HG03565 (cell line): Measurements from ENCODE around the gene BRMS1.
"Not testable (repeated sequence)": the region's sequence is repeated elsewhere in the genome, so short reads cannot be mapped to it uniquely, and the experiment has no call there.

ENCODE experiments used
- ATAC-seq: cut with Tn5 transposase; IDR thresholded peaks from one replicate; pipeline ENCODE4 v1.9.1; 2021; ENCODE audit warnings: mild to moderate bottlenecking, moderate library complexity; ENCODE audit not compliant: unreplicated experiment

Gene BRMS1

DNA sequence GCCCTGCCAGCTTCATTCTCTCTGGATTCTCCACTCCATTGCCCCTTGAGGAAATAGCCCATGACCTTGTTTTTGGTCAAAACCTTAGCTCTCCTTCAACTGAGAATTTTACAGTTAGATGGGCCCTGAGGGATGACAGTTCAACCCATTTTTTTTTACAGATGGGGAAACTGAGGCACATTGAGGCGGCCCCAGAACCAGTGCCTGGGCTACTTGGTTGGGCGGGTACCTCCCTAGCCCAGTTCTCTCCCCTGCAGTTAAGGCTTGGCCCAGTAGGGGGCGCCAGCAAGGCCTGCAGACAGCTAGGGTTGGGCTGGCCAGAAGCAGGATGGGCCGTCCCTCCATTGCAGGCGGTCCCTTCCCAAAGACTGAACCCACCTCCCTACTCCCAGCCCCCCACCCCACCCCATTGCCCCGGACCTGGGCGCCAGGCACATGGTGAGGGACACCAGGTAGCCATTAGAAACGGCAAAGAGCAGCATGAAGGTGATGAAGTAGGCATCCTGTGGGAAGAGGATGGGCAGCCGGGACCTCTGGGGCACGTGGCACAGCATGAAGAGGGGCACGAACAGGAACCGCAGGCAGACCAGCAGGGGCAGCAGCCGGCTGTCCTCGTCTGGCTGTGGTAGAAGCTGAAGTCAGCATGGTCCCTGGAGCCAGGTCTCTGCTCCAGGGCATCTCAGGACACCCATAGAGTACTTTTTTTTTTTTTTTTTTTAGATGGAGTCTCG is 19.1 kb upstream of the BRMS1 start:
- ATAC-seq = no peak

DNA sequence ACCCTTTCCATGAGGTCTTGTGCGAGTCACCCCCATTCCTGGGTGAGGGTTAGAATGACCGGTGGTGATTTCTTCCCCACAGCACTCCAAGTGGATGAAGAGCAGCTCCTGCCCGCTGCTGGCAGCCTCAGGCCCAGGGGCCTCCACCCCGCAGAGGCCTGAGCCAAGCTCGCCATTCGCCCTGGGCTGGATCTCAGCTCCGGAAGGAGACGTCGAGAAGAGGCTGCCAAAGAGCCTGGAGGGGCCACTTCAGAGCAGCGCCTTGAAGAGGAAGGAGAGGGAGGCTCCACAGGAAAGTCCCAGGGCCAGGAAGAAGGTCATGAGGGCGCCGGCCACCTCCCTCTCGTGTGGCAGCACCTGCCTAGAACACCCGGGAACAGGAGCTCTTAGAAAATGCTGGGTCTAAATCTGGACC is 18.3 kb upstream of the BRMS1 start:
- no peak for ATAC-seq

DNA sequence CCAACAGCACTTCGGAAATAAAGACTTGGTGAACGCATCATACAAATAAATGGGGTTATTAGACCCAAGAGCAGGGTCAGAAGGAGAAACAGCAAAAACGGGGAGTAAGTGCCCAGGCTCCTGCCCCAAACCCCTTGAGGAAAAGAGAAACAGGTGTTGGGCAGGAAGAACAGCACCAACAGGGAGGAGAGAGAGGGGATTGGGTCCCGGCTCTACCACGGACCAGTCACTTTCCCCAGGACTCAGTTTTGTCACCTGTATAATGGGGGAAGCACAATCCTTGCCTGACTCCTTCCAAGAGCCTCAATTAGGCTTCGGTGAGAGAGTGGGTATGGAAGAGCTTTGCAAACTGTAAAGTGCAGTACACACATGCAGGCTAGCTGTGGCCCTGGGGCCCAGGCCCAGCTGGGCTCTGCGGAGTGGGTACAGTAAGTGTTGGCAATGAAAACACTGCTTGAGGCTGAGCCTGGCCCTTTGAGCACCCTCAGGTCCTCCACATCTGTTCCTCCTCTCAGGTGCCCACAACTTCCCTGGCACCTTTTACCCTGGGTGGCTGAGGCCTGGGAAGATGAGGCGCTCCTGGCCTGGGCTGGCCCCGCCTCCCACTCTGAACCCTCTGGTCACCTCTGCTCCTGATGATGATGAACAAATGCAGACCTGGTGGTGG is 17.7 kb upstream of the BRMS1 start:
- ATAC-seq = no peak

DNA sequence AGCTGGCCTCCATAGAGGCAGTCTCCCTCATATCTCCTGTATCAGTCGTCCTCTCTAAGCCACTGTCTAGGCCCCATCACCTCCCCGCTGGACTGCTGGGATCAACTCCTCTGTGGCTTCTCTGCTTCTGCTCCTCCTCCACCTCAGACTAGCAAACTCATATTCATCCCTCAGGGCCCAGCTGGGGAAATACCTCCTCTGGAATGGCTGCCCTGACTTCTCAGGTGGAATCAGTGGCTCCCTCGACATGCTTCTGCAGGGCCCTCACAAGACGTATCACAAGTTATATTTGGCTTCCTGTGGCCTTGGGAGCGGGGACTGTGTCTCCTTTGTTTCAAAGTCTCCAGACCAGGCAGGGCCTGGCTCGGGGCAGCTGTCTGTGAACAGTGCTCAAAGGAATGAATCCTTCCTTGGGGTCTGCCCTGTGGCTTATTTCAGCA is 16.6 kb upstream of the BRMS1 start:
- no peak for ATAC-seq

DNA sequence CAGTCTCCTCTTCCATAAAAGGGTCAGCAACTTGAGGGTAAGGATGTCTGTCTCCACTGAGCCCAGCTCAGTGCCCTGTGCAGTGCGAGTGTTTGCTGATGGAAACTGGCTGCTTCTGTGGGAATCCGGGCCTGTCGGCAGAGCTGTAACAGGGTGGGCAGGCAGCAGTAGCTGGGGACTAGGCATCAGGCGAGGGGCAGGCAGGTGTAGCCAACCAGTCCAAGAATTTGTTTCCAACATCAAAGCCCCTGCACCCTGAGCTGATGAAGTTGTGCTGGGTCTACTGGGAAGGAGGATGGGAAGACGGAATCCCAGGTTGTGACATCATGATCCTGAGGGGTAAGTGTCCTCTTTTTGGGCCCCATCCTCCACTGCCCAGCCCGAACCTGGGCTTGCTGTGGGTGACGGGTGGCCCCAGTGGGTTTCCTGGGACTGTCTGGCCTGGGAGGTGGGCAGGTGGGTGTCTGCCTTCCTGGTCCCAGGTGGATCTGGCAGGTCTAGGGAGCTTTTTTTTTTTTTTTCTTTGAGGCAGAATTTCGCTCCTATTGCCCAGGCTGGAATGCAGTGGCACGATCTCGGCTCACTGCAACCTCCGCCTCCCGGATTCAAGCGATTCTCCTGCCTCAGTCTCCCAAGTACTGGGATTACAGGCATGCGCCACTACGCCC is 15.6 kb upstream of the BRMS1 start:
- ATAC-seq = no peak

DNA sequence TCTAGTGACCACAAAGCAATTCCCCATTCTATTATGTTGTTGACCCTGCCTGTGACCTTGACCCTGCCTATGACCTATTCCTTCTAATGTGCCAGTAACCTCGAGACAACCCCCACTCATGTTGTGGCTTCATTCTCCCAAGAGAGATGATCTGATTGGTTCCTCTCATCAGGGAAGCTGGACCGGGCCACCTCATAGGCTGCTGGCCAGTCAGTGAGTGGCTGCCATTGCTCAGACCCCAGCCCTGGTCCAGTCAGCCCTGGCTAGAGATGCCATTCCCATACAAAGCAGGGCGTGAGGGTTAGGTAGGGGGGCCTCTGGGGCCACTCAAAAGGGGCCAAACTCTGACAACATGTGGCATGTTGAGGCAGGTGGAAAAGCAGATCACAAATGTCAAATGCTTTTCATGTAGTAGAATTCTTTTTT is 14.8 kb upstream of the BRMS1 start:
- ATAC-seq = no peak

DNA sequence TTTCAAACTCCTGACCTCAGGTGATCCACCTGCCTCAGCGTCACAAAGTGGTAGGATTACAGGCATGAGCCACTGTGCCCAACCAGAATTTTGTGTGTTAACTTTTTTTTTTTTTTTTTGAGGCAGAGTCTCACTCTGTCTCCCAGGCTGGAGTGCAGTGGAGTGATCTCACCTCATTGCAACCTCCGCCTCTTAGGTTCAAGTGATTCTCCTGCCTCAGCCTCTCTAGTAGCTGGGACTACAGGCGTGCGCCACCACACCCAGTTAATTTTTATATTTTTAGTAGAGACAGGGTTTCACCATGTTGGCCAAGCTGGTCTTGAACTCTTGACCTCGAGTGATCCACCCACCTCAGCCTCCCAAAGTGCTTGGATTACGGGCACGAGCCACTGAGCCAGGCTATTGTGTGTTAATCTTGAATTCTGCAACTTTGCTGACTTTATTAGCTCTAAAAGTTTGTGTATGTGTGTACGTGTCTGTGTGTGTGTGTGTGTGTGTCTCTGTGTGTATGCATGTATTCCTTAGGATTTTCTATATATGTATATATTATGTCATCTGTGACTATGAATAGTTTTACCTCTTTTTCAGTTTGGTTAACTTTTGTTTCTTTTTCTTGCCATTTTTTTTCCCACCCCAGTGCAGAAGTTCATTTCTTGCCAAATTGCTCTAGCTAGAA is 5.8 kb upstream of the BRMS1 start:
- ATAC-seq = not testable (repeated sequence)

DNA sequence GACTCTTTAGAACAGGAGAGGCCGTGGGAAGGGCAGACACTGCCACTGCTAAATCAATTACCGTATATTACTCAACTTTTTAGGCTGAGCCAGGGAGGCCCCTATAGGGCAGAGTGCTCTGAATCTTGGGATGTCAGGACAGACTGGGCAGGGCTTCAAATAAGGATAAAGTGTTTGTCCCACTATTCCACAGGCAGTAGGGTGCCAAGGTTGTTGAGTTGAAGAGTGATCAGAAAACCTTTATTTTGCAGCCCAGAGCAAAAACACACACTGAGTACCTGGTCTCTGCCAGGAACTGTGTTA is 4.1 kb upstream of the BRMS1 start:
- no peak for ATAC-seq

DNA sequence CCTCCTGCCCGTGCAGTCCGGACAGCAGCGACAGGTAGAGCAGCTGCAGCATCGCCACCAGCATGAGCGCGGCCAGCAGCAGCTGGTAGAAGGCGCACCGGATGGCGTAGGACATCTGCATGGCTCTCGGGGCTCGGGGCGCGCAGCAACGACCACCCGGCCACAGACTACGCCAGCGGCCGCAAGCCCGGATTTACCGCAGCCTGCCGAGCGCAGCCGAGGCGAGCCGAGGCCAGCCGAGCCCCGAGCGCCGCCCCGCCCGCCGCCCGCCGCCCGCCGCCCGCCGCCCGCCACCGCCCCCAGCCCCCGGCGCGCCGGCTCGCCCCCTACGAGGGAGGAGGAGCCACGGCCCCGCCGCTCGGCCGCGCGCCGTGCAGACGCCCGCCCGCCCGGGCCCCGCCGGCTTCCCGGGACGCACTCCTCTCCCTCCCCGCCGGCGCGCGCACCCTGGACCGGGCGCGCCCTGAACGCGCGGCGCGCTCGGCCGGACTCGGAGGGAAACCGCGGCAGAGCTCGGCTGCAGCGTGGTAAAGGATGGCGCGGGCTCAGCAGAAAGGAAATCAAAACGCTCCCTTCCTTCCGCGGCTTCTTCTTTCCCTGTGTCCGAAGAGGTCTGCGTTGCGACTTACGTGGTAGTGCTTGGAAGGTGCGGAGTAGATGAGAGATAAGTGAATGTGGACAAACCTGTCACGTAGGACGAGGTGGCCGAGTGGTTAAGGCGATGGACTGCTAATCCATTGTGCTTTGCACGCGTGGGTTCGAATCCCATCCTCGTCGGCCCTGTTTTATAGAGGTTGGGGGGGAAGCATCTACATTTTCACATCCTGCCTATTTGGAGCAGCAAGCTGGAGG is 2.7 kb upstream of the BRMS1 start, which contains the start of gene B4GAT1:
B4GAT1 (minus strand) TSS at position 205 of the 852 bp plus-strand sequence; CDS start at position 121, 84 bp downstream.
- no peak for ATAC-seq

DNA sequence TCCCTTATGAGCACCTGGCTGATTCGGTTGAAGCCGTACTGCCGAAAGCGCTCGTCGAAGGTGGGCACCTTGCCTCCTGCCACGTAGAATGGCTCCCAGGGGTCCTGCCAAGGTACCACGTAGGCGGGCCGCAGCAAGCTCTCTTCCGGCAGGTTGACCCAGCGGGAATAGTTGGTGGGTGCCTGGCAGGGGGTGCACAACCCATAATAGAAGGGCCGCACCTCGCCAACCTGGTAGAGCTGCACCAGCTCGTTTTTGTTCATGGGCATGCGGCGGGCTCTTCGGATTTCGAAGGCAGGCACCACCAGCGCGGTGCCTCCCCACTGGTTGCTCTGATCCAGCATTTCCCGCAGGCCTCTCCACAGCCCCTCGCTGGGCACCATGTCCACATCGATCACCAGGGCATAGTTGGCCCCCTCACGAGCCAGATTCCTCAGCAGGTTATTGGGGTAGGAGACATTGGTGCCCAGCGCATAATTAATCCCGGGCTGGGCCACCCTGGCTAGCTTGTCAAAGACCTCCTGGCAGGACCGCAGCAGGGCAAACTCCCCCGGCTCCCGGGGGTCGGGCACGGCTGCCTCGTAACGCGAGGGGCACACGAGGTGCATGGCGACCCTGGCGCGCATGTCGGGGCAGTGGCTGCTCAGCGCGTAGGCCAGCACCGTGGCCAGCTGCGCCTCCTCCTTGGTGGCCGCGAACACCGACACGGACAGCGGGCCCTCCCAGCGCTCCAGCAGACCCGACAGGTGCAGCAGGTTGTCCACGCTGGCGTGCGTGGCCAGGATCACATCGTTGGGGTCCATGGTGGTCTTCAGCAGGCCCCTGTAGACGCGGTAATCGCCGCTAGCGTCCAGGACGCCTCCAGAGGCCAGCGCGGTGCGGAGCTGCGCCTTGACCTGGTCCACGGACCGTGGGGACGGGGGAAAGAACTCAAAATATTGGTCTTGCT is 1.8 kb upstream of the BRMS1 start:
- no peak for ATAC-seq

DNA sequence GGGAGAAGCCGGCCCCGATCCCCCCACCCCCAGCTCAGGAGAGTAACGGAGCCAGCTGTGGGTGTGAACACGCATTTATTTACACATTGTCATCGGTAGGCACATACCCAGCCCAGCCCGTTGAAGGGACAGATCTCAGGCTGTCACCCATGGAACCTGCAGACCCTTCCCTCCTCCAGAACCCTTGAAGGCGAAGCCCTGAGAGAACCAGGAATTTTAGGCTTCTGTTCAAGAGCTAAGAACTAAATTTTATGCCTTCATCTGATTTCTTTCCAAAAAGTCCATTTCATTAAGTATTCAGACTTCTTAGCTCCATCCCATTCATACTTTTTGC is 379 bp upstream of the BRMS1 start:
- ATAC-seq = no peak

DNA sequence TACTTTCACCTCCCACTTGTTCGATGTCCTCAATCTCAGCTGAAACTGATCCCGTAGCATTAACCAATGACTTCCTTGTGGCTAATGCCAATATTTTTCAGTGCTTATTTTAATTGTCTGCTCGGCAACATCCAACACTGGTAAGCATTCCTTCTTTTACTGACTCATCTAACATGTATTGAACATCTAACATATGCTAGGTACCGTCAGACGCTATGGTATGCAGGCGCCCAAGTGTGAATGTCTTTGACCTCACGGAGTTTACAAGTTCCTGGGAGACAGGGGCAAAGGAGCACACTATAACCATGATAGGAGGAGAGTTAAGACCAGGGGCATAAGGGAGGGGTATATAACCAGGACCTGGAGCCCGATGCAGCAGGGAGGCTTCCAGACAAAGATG is 1.7 kb downstream of the BRMS1 start:
- no peak for ATAC-seq

DNA sequence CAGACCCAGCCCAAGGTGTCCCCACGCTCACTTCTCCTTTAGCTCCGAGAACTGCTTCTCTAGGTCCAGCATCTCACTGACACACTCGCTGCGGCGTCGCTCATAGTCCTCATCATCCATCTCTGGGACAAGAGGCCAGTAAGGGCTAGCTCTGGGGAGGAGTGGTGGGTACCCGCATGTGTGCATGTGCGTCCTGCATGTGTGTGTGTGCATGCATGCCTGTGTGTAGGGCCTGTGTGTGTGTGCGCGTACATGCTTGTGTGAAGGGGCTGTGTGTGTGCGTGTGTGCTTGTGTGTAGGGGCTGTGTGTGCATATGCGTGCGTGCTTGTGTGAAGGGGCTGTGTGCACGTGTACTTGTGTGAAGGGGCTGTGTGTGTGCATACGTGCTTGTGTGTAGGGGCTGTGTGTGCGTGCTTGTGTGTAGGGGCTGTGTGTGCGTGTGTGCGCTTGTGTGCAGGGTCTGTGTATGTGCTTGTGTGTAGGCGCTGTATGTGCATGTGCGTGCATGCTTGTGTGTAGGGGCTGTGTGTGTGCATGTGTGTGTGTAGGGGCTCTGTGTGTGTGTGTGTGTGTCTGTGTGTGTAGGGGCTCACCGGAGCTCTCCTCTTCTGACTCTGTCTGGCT is 3.3 kb downstream of the BRMS1 start:
- no peak for ATAC-seq

DNA sequence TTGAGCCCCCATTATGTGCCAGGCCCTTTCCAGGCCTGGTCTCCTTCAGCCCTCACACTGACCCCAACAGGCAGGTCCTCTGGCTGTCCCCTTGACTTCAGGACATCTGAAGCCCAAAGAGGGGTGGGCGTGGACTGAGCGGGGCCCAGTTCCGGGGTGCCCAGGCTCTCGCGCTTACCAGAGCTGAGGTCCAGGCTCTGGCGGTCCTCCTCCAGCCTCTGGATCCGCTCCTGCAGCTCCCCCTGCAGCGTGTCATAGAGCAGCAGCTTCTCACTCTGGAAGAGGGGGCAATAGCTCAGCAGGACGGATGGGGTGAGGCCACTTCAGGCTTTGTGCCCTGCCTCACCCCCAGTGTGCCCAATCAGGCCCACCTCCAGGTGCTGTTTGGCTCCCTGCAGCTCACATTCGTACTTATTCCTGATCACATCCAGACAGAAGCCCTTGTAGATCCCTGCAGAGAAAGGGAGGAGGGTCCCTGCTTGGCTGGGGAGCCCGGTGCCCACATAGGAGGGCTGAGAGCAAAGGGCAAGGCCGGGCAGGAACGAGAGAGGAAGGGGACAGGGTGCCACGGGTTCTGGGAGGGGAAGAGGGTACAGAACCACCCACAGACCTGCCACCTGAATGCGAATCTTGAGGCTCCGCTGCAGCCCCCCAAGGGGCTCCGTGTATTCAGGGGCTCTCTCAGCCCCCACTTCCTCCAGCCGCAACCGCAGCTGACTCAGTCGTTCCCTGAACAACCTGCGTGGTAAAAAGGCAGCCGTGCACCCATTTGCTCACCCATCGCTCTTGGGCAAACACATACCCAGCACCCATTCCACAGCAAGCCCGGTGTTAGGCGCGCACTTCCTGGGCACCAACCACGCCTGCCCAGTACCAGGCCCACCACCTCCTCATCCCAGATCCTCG is 4.1 kb downstream of the BRMS1 start:
- ATAC-seq = no peak

DNA sequence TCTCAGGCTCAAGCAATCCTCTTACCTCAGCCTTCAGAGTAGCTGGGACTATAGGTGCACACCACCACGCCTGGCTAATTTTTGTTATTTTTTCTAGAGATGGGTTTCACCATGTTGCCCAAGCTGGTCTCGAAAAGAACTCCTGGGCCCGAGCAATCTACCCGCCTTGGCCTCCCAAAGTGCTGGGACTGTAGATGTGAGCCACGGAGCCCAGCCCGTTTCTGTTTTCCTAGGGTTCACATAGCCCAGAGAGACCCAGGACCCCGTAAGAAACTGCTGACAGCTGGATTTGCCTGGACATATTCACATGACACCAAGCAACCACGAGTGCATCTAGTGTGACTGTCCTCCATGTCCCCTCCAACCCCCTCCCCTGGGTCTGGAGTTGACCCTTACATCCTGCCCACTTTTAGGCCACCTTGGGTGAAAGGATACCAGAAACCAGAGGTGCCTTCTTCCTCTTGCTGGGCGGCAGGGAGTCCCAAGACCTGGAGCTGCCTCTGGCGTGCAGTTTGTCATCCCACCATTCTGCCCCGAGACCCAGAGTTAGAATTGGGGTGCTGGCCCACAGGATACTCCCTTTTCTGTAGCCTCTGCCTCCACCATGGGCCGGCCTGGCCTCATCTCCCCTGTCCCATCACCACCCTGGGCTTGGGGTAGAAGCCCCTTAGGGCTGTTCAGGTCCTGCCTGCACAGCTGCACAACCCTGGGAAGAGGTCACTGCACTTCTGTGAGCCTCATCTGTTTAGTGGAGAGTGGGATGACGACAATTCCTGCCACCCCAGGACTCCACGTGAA is 5.0 kb downstream of the BRMS1 start:
- ATAC-seq = no peak

DNA sequence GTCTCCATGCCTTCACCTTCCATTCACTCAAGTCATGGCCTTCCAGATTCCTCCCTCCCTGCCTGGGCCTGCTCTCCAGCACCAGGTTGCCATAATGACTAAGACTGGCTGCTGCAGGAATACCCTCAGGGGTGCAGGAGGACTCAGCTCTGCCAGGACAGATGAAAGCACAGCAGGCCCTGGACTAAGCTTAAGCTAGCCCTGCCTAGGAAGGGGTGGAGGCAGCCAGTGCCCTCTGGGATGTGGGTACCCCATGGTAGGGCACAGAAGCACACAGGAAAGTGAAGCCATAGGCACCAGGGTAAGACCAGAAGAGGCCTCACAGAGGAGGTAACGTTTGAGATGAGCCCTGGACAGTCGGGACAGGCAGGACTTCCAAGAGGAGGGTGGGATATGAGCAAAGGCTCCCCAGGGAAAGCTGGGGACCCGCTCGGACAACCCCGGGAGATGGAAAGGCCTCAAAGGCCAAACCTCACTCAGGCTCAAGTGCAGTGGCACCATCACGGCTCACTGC is 5.7 kb downstream of the BRMS1 start:
- ATAC-seq = no peak
